Astrocyte (in vitro differentiated cells and primary cell): Measurements from ENCODE around the gene DNAJA1. TPM values are rescaled to one million over a fixed set of nuclear protein-coding genes. Genes with fewer than 3 reads are reported as not detected.
"Not testable (repeated sequence)": the region's sequence is repeated elsewhere in the genome, so short reads cannot be mapped to it uniquely, and the experiment has no call there.

Experiments
- DNase-seq: peaks from one replicate; pipeline ENCODE4 v3.0.0-alpha.2; 2010; ENCODE audit warnings: low read depth
- FAIRE-seq: peaks from 2 replicates; lab custom pipeline; 2011; peaks lifted over from hg19 to GRCh38; lab: Jason Lieb, UNC
- H2AFZ ChIP-seq: 2 replicates; pipeline ENCODE4 v1.6.0; 2012; ENCODE audit warnings: low read depth, low read length, inconsistent platforms
- H3K27ac ChIP-seq: 2 replicates; pipeline ENCODE4 v1.5.1; 2011; ENCODE audit warnings: low read depth, low read length, inconsistent platforms
- H3K27me3 ChIP-seq: 2 replicates; pipeline ENCODE4 v1.6.0; 2011; ENCODE audit warnings: low read length, inconsistent platforms; ENCODE audit not compliant: insufficient read depth
- H3K36me3 ChIP-seq: 2 replicates; pipeline ENCODE4 v1.5.1; 2011; ENCODE audit warnings: low read length, inconsistent platforms; ENCODE audit not compliant: insufficient read depth
- H3K4me1 ChIP-seq: 2 replicates; pipeline ENCODE4 v1.5.1; 2011; ENCODE audit warnings: low read length, inconsistent platforms; ENCODE audit not compliant: insufficient read depth
- H3K4me2 ChIP-seq: 2 replicates; pipeline ENCODE4 v1.6.0; 2012; ENCODE audit warnings: low read length, inconsistent platforms
- H3K4me3 ChIP-seq: 2 replicates; pipeline ENCODE4 v1.5.1; 2011; ENCODE audit warnings: low read depth, mild to moderate bottlenecking, low read length, inconsistent platforms; ENCODE audit not compliant: insufficient read depth
- H3K79me2 ChIP-seq: 2 replicates; pipeline ENCODE4 v1.6.0; 2012; ENCODE audit warnings: mild to moderate bottlenecking, low read length, inconsistent platforms; ENCODE audit not compliant: insufficient read depth
- H3K9ac ChIP-seq: 2 replicates; pipeline ENCODE4 v1.6.0; 2012; ENCODE audit warnings: mild to moderate bottlenecking, low read length, inconsistent platforms
- H3K9me3 ChIP-seq: 2 replicates; pipeline ENCODE4 v1.5.1; 2012; ENCODE audit warnings: low read depth, mild to moderate bottlenecking, low read length, inconsistent platforms; ENCODE audit not compliant: insufficient read depth
- H4K20me1 ChIP-seq: 2 replicates; pipeline ENCODE4 v1.6.0; 2012; ENCODE audit warnings: low read length, inconsistent platforms; ENCODE audit not compliant: insufficient read depth
- H3K27ac Mint-ChIP-seq: one replicate; pipeline ENCODE4 v1.8.0; 2021; ENCODE audit warnings: mild to moderate bottlenecking, mixed read lengths; ENCODE audit not compliant: unreplicated experiment
- H3K27me3 Mint-ChIP-seq: one replicate; pipeline ENCODE4 v1.8.0; 2021; ENCODE audit warnings: low read depth, mixed read lengths; ENCODE audit not compliant: unreplicated experiment
- H3K36me3 Mint-ChIP-seq: one replicate; pipeline ENCODE4 v1.8.0; 2021; ENCODE audit warnings: low read depth, mixed read lengths; ENCODE audit not compliant: unreplicated experiment
- H3K4me1 Mint-ChIP-seq: one replicate; pipeline ENCODE4 v1.8.0; 2021; ENCODE audit warnings: low read depth, mixed read lengths; ENCODE audit not compliant: unreplicated experiment
- H3K4me3 Mint-ChIP-seq: one replicate; pipeline ENCODE4 v1.8.0; 2021; ENCODE audit warnings: mild to moderate bottlenecking, moderate library complexity, mixed read lengths; ENCODE audit not compliant: unreplicated experiment
- H3K9me3 Mint-ChIP-seq: one replicate; pipeline ENCODE4 v1.8.0; 2021; ENCODE audit warnings: mild to moderate bottlenecking, mixed read lengths; ENCODE audit not compliant: unreplicated experiment
- CTCF ChIP-seq: IDR thresholded peaks from 2 replicates; pipeline ENCODE4 v1.5.1; 2011; ENCODE audit warnings: low read depth, mild to moderate bottlenecking, inconsistent platforms, low read length, moderate library complexity; ENCODE audit not compliant: insufficient read depth
- EZH2 ChIP-seq: IDR thresholded peaks from 2 replicates; pipeline ENCODE4 v1.6.1; 2012; ENCODE audit warnings: mild to moderate bottlenecking, low read length, inconsistent platforms; ENCODE audit not compliant: insufficient read depth
- total RNA-seq: library from RNA; stranded (reverse); gene quantifications from 2 replicates; pipeline ENCODE4 v1.2.1, GENCODE V29; 2021

Gene DNAJA1
- total RNA-seq, 1 donor from 2014 or later = 277 TPM

- no peak overlapping the region for H3K4me3 Mint-ChIP-seq
- Histone ChIP-seq H3K4me3 (no peak overlapping the region), H3K36me3 (peaks cover 29% of the 10 kb centered on the region), H3K4me2 (no peak overlapping the region), H3K9ac (no peak overlapping the region), H3K27ac (no peak overlapping the region), H3K27me3 (no peaks in the 10 kb centered on the region), H4K20me1 (peaks cover 34% of the 10 kb centered on the region), H2AFZ (no peak overlapping the region), H3K79me2 (peaks cover 34% of the 10 kb centered on the region), H3K4me1 (no peaks in the 10 kb centered on the region), H3K9me3 (no peaks in the 10 kb centered on the region)
- TF ChIP-seq EZH2 = no peak
- TF ChIP-seq CTCF = no peak
- H3K36me3 Mint-ChIP-seq = peaks cover 23% of the 10 kb centered on the region
- no peaks in the 10 kb centered on the region for H3K9me3 Mint-ChIP-seq
- peaks cover 17% of the 10 kb centered on the region for H3K4me1 Mint-ChIP-seq
- H3K27me3 Mint-ChIP-seq = no peaks in the 10 kb centered on the region
- FAIRE-seq (no peak), DNase-seq (no peak)
- no peak overlapping the region for H3K27ac Mint-ChIP-seq
These were observed 35.4 kb upstream of the DNAJA1 start for GRCh38 chr9:32989660-32990059.

GRCh38 chr9:32991897-32992594 lies 33.0 kb upstream of the DNAJA1 start:
- DNase-seq (no peak), FAIRE-seq (no peak)
- H3K4me2 ChIP-seq = no peak overlapping the region
- H3K27ac ChIP-seq = no peak overlapping the region
- H3K4me1 ChIP-seq = no peaks in the 10 kb centered on the region
- H3K27me3 ChIP-seq = no peaks in the 10 kb centered on the region
- Mint-ChIP-seq H3K4me1 (peaks cover 14% of the 10 kb centered on the region), H3K4me3 (no peak overlapping the region), H3K36me3 (peaks cover 16% of the 10 kb centered on the region), H3K9me3 (no peaks in the 10 kb centered on the region), H3K27ac (no peak overlapping the region), H3K27me3 (no peaks in the 10 kb centered on the region)
- no peak for TF ChIP-seq CTCF
- TF ChIP-seq EZH2 = no peak
- no peaks in the 10 kb centered on the region for H3K9me3 ChIP-seq
- peaks cover 56% of the 10 kb centered on the region for H3K79me2 ChIP-seq
- peaks cover 54% of the 10 kb centered on the region for H4K20me1 ChIP-seq
- H3K36me3 ChIP-seq = peaks cover 28% of the 10 kb centered on the region
- no peak overlapping the region for H3K9ac ChIP-seq
- no peak overlapping the region for H3K4me3 ChIP-seq
- H2AFZ ChIP-seq = no peak overlapping the region

GRCh38 chr9:32992595-32993238 lies 32.4 kb upstream of the DNAJA1 start:
- no peak for TF ChIP-seq EZH2
- no peak for TF ChIP-seq CTCF
- Histone ChIP-seq H3K36me3 (peaks cover 21% of the 10 kb centered on the region), H4K20me1 (peaks cover 61% of the 10 kb centered on the region), H3K9me3 (no peaks in the 10 kb centered on the region), H3K4me3 (no peak overlapping the region), H3K27me3 (no peaks in the 10 kb centered on the region), H3K4me1 (no peaks in the 10 kb centered on the region), H2AFZ (no peak overlapping the region), H3K79me2 (peaks cover 62% of the 10 kb centered on the region), H3K4me2 (no peak overlapping the region), H3K9ac (no peak overlapping the region), H3K27ac (no peak overlapping the region)
- peaks cover 11% of the 10 kb centered on the region for H3K36me3 Mint-ChIP-seq
- H3K4me3 Mint-ChIP-seq = no peak overlapping the region
- no peaks in the 10 kb centered on the region for H3K9me3 Mint-ChIP-seq
- peaks cover 9% of the 10 kb centered on the region for H3K4me1 Mint-ChIP-seq
- no peak for FAIRE-seq
- H3K27ac Mint-ChIP-seq = no peak overlapping the region
- no peak for DNase-seq
- H3K27me3 Mint-ChIP-seq = no peaks in the 10 kb centered on the region

- not testable (repeated sequence) for H3K4me1 Mint-ChIP-seq, H3K27me3 ChIP-seq, H3K27me3 Mint-ChIP-seq, H3K9me3 ChIP-seq, H3K4me1 ChIP-seq, H3K9me3 Mint-ChIP-seq, FAIRE-seq, DNase-seq, H3K36me3 Mint-ChIP-seq, H3K36me3 ChIP-seq
- H3K4me2 ChIP-seq = peak overlapping the region; percentile 83
- H3K9ac ChIP-seq = peak overlapping the region; percentile 96
- H3K27ac ChIP-seq = peak overlapping the region; percentile 95
- Mint-ChIP-seq H3K27ac (peak overlapping the region; percentile 98), H3K4me3 (peak overlapping the region; percentile 98)
- H4K20me1 ChIP-seq = peaks cover 24% of the 10 kb centered on the region
- H3K4me3 ChIP-seq = peak overlapping the region; percentile 99
- H2AFZ ChIP-seq = peak overlapping the region; percentile 77
- peaks cover 49% of the 10 kb centered on the region for H3K79me2 ChIP-seq
These were observed 24.4 kb upstream of the DNAJA1 start for GRCh38 chr9:33000682-33001055.
